HG03039 (cell line): Measurements from ENCODE around the gene RNASE9.
"Not testable (repeated sequence)": the region's sequence is repeated elsewhere in the genome, so short reads cannot be mapped to it uniquely, and the experiment has no call there.

ENCODE experiments used
- ATAC-seq: cut with Tn5 transposase; IDR thresholded peaks from one replicate; pipeline ENCODE4 v1.9.1; 2021; ENCODE audit warnings: mild to moderate bottlenecking, moderate library complexity; ENCODE audit not compliant: unreplicated experiment

Gene RNASE9

GRCh38 chr14:20560961-20561360 is at the start of gene RNASE9:
Gene RNASE9 (minus strand): TSS chr14:20561047.
- no peak for ATAC-seq

- no peak for ATAC-seq
Observed at GRCh38 chr14:20610002-20610765, 49.3 kb upstream of the RNASE9 start.

GRCh38 chr14:20609215-20610001 is 48.6 kb upstream of the RNASE9 start:
- ATAC-seq, result no peak

GRCh38 chr14:20608383-20609110 is 47.7 kb upstream of the RNASE9 start:
- no peak for ATAC-seq

GRCh38 chr14:20607617-20608016 is 46.8 kb upstream of the RNASE9 start:
- ATAC-seq, result no peak

- ATAC-seq, result no peak
Observed at GRCh38 chr14:20606902-20607242, 46.0 kb upstream of the RNASE9 start.

- ATAC-seq, result no peak
Observed at GRCh38 chr14:20606190-20606901, 45.5 kb upstream of the RNASE9 start.

GRCh38 chr14:20603813-20604690 is 43.2 kb upstream of the RNASE9 start:
- no peak for ATAC-seq

GRCh38 chr14:20602583-20602982 is 41.7 kb upstream of the RNASE9 start:
- ATAC-seq, result no peak

- no peak for ATAC-seq
Observed at GRCh38 chr14:20601522-20601921, 40.7 kb upstream of the RNASE9 start.

GRCh38 chr14:20597108-20597507 is 36.3 kb upstream of the RNASE9 start:
- no peak for ATAC-seq

GRCh38 chr14:20595726-20596125 is 34.9 kb upstream of the RNASE9 start:
- ATAC-seq, result not testable (repeated sequence)

GRCh38 chr14:20592574-20592973 is 31.7 kb upstream of the RNASE9 start:
- no peak for ATAC-seq

GRCh38 chr14:20591235-20591634 is 30.4 kb upstream of the RNASE9 start, which contains the start of gene RNASE12:
Gene RNASE12 (minus strand): TSS chr14:20591376. CDS start chr14:20590723, 653 bp downstream.
- ATAC-seq, result no peak

- no peak for ATAC-seq
Observed at GRCh38 chr14:20587489-20588154, 26.8 kb upstream of the RNASE9 start, which contains the start of gene RNASE11. Gene RNASE11 (minus strand): TSS chr14:20588001.

- no peak for ATAC-seq
Observed at GRCh38 chr14:20583908-20584307, 23.1 kb upstream of the RNASE9 start.

- no peak for ATAC-seq
Observed at GRCh38 chr14:20583142-20583541, 22.3 kb upstream of the RNASE9 start.

- ATAC-seq, result no peak
Observed at GRCh38 chr14:20580242-20580641, 19.4 kb upstream of the RNASE9 start.

- no peak for ATAC-seq
Observed at GRCh38 chr14:20578784-20579502, 18.1 kb upstream of the RNASE9 start.
